ENCODE results near the gene TSPOAP1. TPM values are rescaled to one million over a fixed set of nuclear protein-coding genes. Genes with fewer than 3 reads are reported as not detected.
A peak's percentile ranks its signal among the peaks of the same experiment; 100 is the strongest.

The TSPOAP1 gene
- total RNA-seq, 1 experiment from 2014 or later: 4.3 TPM

DNA sequence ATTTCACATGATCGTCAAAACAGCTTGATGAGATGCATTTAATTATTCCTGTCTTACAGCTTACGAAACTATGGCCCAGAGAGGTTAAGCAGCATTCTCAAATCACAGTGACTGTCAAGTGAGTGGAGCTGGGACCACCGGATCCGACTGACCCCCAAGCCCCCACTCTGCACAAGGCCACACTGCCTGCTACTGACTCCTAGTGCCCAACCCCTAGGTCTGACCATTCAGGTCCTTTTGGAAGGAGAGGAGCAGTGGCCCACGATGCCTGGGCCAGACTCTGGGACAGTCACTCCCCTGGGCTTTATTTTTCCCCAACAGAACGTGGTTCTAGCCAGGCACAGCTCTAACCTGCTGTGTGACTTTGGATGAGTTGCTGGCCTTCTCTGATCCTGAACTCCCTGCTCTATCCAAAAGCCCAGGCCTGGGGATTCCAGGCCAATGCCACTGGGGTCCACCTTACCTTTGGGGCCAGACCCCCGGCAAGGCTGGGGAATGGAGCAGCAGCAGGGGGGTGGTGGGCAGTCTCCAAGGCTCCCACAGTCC, 9.9 kb downstream of the TSPOAP1 start:
- POLR2A ChIA-PET (ENCODE audit: unreplicated experiment): no interaction called here
- CTCF ChIA-PET: interaction anchor here (0.8 to 1.9 kb wide), 2 partner anchors 34 to 99 kb away, joined by 4 to 17 read pairs; partner anchors contain the start of genes RNF43 and SUPT4H1

DNA sequence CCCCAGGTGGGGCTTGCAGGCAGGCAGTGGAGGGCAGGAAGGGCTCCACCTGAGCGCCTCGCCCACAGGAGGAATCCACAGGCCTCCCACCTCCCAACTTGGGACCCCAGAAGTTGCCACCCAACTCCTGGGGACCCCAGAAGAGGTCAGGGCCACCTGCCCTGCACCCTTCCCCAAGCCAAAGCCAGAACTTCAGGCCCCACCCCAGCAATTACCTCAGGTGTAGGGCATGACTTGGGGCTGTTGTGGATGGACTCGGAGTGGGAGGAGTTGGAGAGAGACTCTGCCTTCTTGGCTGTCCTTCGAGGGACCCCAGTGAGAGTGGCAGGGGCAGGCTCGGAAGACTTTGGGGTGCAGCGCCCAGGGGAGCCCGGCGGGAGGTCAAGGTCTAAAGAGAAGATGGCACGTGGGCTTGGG, 10.5 kb downstream of the TSPOAP1 start:
- Histone ChIP-seq H3F3A (ENCODE audit: low read length, unreplicated experiment) (no peaks in the 10 kb centered on the region), H3K79me2 (ENCODE audit: low read length) (no peaks in the 10 kb centered on the region), H3K9me3 (ENCODE audit: low read length) (no peaks in the 10 kb centered on the region), H3K4me3 (ENCODE audit: low read length) (no peak overlapping the region), H3K9me2 (replicated peaks; ENCODE audit: low read length) (no peaks in the 10 kb centered on the region), H2AFZ (ENCODE audit: low read length) (peak overlapping the region; percentile 44), H3K27ac (ENCODE audit: low read length) (0 out of 2 replicates have a peak overlapping the region, but pooled peaks have one; percentile 8), H3K4me2 (ENCODE audit: low read length) (peak overlapping the region; percentile 32), H3K27me3 (ENCODE audit: low read length) (no peaks in the 10 kb centered on the region), H3K9ac (ENCODE audit: low read length) (no peak overlapping the region), H3K4me1 (ENCODE audit: insufficient read depth, low read length) (peaks cover 20% of the 10 kb centered on the region), H3K36me3 (ENCODE audit: low read depth, low read length) (no peaks in the 10 kb centered on the region), H4K20me1 (ENCODE audit: low read length) (no peaks in the 10 kb centered on the region)
- POLR2A ChIA-PET (ENCODE audit: unreplicated experiment): interaction anchor here (0.5 to 1.2 kb wide), 3 partner anchors 34 to 904 kb away, joined by 3 to 10 read pairs (median 9); partner anchors contain the start of genes RNF43 and SUPT4H1
- intact Hi-C loops (cut with micrococcal nuclease): no loop called here
- BruUV-seq (replicated peaks): no TSS peak
- ATAC-seq (no peak), DNase-seq (no peak)
- TF ChIP-seq EZH2 (IDR thresholded peaks at IDR 0.05; ENCODE audit: low read length, unreplicated experiment) (no peak), EZH2phosphoT487 (IDR thresholded peaks at IDR 0.05; ENCODE audit: borderline replicate concordance, low read length) (no peak)
- TF ChIP-seq, protein P1, sequence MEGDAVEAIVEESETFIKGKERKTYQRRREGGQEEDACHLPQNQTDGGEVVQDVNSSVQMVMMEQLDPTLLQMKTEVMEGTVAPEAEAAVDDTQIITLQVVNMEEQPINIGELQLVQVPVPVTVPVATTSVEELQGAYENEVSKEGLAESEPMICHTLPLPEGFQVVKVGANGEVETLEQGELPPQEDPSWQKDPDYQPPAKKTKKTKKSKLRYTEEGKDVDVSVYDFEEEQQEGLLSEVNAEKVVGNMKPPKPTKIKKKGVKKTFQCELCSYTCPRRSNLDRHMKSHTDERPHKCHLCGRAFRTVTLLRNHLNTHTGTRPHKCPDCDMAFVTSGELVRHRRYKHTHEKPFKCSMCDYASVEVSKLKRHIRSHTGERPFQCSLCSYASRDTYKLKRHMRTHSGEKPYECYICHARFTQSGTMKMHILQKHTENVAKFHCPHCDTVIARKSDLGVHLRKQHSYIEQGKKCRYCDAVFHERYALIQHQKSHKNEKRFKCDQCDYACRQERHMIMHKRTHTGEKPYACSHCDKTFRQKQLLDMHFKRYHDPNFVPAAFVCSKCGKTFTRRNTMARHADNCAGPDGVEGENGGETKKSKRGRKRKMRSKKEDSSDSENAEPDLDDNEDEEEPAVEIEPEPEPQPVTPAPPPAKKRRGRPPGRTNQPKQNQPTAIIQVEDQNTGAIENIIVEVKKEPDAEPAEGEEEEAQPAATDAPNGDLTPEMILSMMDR (conservative IDR thresholded peaks at IDR 0.05; ENCODE audit: low read depth, low read length): no peak
- CTCF ChIA-PET: interaction anchor here (0.5 to 3.6 kb wide), 13 partner anchors 34 to 1262 kb away, joined by 3 to 61 read pairs (median 6); partner anchors contain the start of genes MTMR4, RNF43 and SUPT4H1

More for the DNA sequence above, 9.9 kb downstream of the TSPOAP1 start:
- no peaks in the 10 kb centered on the region for H3K27me3 ChIP-seq (ENCODE audit: low read length)
- H3K4me3 ChIP-seq (ENCODE audit: low read length): no peak overlapping the region
- H3F3A ChIP-seq (ENCODE audit: low read length, unreplicated experiment): no peaks in the 10 kb centered on the region
- H3K36me3 ChIP-seq (ENCODE audit: low read depth, low read length): no peaks in the 10 kb centered on the region
- no peak overlapping the region for H3K27ac ChIP-seq (ENCODE audit: low read length)
- no peaks in the 10 kb centered on the region for H3K79me2 ChIP-seq (ENCODE audit: low read length)
- no peak for DNase-seq
- H3K9me3 ChIP-seq (ENCODE audit: low read length): no peaks in the 10 kb centered on the region
- no peak overlapping the region for H3K9ac ChIP-seq (ENCODE audit: low read length)
- no peak overlapping the region for H2AFZ ChIP-seq (ENCODE audit: low read length)
- no peak for ATAC-seq
- TF ChIP-seq EZH2 (IDR thresholded peaks at IDR 0.05; ENCODE audit: low read length, unreplicated experiment) (no peak), EZH2phosphoT487 (IDR thresholded peaks at IDR 0.05; ENCODE audit: borderline replicate concordance, low read length) (no peak)
- TF ChIP-seq, protein P1 (conservative IDR thresholded peaks at IDR 0.05; ENCODE audit: low read depth, low read length): no peak
- H4K20me1 ChIP-seq (ENCODE audit: low read length): no peaks in the 10 kb centered on the region
- no TSS peak for BruUV-seq (replicated peaks)
- H3K4me2 ChIP-seq (ENCODE audit: low read length): no peak overlapping the region
- H3K4me1 ChIP-seq (ENCODE audit: insufficient read depth, low read length): peaks cover 20% of the 10 kb centered on the region
- H3K9me2 ChIP-seq (replicated peaks; ENCODE audit: low read length): no peaks in the 10 kb centered on the region
- intact Hi-C loops (cut with micrococcal nuclease): no loop called here

Measured in PC-3 (cell line).